Mammary epithelial cell (primary cell): ENCODE data around the gene KIAA1586.

Source experiments
- CTCF ChIP-seq, 2 donors: IDR thresholded peaks in 1 of 2; conservative IDR thresholded peaks in 1 of 2; 2 replicates each; pipeline ENCODE4 v1.5.1; 2011 to 2012; ENCODE audit warnings: inconsistent platforms in 2 of 2, low read length in 2 of 2, mild to moderate bottlenecking in 2 of 2, control low read depth in 1 of 2, low read depth in 1 of 2; ENCODE audit not compliant: insufficient read depth in 1 of 2; ENCODE audit errors: extremely low read depth in 1 of 2
- EZH2 ChIP-seq: IDR thresholded peaks from 2 replicates; pipeline ENCODE4 v1.6.1; 2012; ENCODE audit warnings: low read length, inconsistent platforms, borderline replicate concordance

GRCh38 chr6:57069920-57070331 lies 23.4 kb downstream of the KIAA1586 start:
- TF ChIP-seq CTCF (conservative IDR thresholded peaks at IDR 0.05 in 1 of 2, IDR thresholded peaks at IDR 0.05 in 1 of 2; ENCODE audit: extremely low read depth in 1 of 2, insufficient read depth in 1 of 2, low read depth in 1 of 2, low read length in 2 of 2) (no peak), EZH2 (no peak)
